IMR-90 (cell line): ENCODE measurements around the gene CDH23.

Experiments
- CEBPB ChIP-seq: IDR thresholded peaks from 2 replicates; pipeline ENCODE4 v1.6.1; 2012; ENCODE audit warnings: low read depth, low read length, improper control_type of control experiment
- CHD1 ChIP-seq: IDR thresholded peaks from 2 replicates; pipeline ENCODE4 v1.6.1; 2012; ENCODE audit warnings: low read depth, low read length, improper control_type of control experiment
- CTCF ChIP-seq: conservative IDR thresholded peaks from 2 replicates; pipeline ENCODE4 v1.5.1; 2012; ENCODE audit warnings: mild to moderate bottlenecking, low read depth, low read length, improper control_type of control experiment
- FOS ChIP-seq: fragments of 150-350 bp; IDR thresholded peaks from 2 replicates; pipeline ENCODE4 v1.6.1; 2016; ENCODE audit warnings: low read depth, low read length
- MAZ ChIP-seq: IDR thresholded peaks from 2 replicates; pipeline ENCODE4 v1.6.1; 2012; ENCODE audit warnings: low read depth, mild to moderate bottlenecking, low read length, improper control_type of control experiment, moderate library complexity, borderline replicate concordance
- MXI1 ChIP-seq: IDR thresholded peaks from 2 replicates; pipeline ENCODE4 v1.6.1; 2012; ENCODE audit warnings: low read depth, mild to moderate bottlenecking, low read length, moderate library complexity, borderline replicate concordance
- POLR2A ChIP-seq: IDR thresholded peaks from 2 replicates; pipeline ENCODE4 v1.6.1; 2012; ENCODE audit warnings: mild to moderate bottlenecking, low read depth, low read length
- RAD21 ChIP-seq: IDR thresholded peaks from 2 replicates; pipeline ENCODE4 v1.6.1; 2012; ENCODE audit warnings: low read length, improper control_type of control experiment
- RCOR1 ChIP-seq: IDR thresholded peaks from 2 replicates; pipeline ENCODE4 v1.6.1; 2012; ENCODE audit warnings: mild to moderate bottlenecking, low read length, improper control_type of control experiment; ENCODE audit not compliant: insufficient replicate concordance
- RFX5 ChIP-seq: IDR thresholded peaks from 2 replicates; pipeline ENCODE4 v1.8.0; 2012; ENCODE audit warnings: low read depth, mild to moderate bottlenecking, low read length, moderate library complexity
- SMC3 ChIP-seq: fragments of 150-350 bp; IDR thresholded peaks from 2 replicates; pipeline ENCODE4 v1.6.1; 2016; ENCODE audit warnings: low read depth, mild to moderate bottlenecking, antibody characterized with exemption, low read length, moderate library complexity
- TF ChIP-seq, protein P1 (sequence below): fragments of 150-350 bp; IDR thresholded peaks from 2 replicates; pipeline ENCODE4 v1.6.1; 2017; ENCODE audit warnings: mild to moderate bottlenecking, antibody characterized with exemption, low read length, low read depth

DNA sequence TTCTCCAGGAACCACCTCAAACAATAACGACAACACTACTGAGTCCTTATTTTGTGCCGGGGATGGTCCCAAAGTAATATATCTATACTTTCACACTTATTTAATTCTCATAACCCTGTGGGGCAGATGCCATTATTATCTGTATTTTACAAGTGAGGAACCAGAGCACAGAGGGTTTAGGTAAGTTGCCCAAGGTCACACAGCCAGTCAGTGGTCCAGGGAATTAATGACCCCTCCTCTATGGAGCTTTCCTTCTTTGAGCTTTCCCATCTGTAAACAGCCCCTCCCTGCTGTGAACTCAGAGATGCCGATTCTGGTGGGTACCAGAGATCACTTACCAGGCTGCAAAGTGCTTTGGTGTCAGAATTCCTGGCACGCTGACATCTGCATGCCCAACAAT is 217.2 kb downstream of the CDH23 start:
- TF ChIP-seq CTCF (no peak), SMC3 (no peak), POLR2A (no peak), RFX5 (no peak), MXI1 (no peak), MAZ (no peak), CEBPB (no peak), RAD21 (no peak), FOS (no peak), CHD1 (no peak), RCOR1 (no peak)
- TF ChIP-seq, protein P1, sequence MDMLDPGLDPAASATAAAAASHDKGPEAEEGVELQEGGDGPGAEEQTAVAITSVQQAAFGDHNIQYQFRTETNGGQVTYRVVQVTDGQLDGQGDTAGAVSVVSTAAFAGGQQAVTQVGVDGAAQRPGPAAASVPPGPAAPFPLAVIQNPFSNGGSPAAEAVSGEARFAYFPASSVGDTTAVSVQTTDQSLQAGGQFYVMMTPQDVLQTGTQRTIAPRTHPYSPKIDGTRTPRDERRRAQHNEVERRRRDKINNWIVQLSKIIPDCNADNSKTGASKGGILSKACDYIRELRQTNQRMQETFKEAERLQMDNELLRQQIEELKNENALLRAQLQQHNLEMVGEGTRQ: no peak
